Nephron (organoid): ENCODE data around the gene CSNK2B.
"Not testable (repeated sequence)": the region's sequence is repeated elsewhere in the genome, so short reads cannot be mapped to it uniquely, and the experiment has no call there.

Source experiments
- H3K27ac Mint-ChIP-seq, 3 experiments: 2 replicates each; pipeline ENCODE4 v1.8.0; 2020; ENCODE audit warnings: mixed read lengths in 3 of 3, mild to moderate bottlenecking in 2 of 3, moderate library complexity in 1 of 3
- H3K27me3 Mint-ChIP-seq: 2 replicates; pipeline ENCODE4 v1.8.0; 2021; ENCODE audit warnings: low read depth, mild to moderate bottlenecking, moderate library complexity, mixed read lengths
- H3K36me3 Mint-ChIP-seq: 2 replicates; pipeline ENCODE4 v1.8.0; 2020; ENCODE audit warnings: low read depth, mixed read lengths
- H3K4me1 Mint-ChIP-seq: 2 replicates; pipeline ENCODE4 v1.8.0; 2020; ENCODE audit warnings: mixed read lengths
- H3K4me3 Mint-ChIP-seq, 3 experiments: 2 replicates each; pipeline ENCODE4 v1.8.0; 2020; ENCODE audit warnings: mild to moderate bottlenecking in 3 of 3, mixed read lengths in 3 of 3, moderate library complexity in 2 of 3
- H3K9me3 Mint-ChIP-seq: 2 replicates; pipeline ENCODE4 v1.8.0; 2020; ENCODE audit warnings: mixed read lengths
- TF ChIP-seq, protein P1 (sequence below), 3 experiments: fragments of 200-600 bp; sonication (generic); IDR thresholded peaks; one replicate each; pipeline ENCODE4 v1.5.0; 2021; ENCODE audit warnings: antibody characterized with exemption in 3 of 3; ENCODE audit not compliant: unreplicated experiment in 3 of 3

The CSNK2B gene

DNA sequence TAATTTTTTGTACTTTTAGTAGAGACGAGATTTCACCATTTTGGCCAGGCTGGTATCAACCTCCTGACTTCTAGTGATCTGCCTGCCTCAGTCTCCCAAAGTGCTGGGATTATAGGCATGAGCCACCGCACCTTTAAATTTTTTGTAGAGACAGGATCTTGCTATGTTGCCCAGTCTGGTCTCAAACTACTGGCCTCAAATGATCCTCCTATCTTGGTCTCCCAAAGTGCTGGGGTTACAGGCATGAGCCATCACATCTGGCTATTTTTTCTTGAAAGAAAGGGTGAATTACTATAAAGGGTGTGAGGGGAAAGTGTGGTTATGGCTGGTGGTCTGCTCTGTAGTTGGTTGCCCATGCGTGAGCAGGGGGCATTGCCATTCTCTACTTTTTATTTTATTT, 42.3 kb downstream of the CSNK2B start:
- H3K27ac Mint-ChIP-seq = no peak overlapping the region
- H3K9me3 Mint-ChIP-seq = no peaks in the 10 kb centered on the region
- peaks cover 18% of the 10 kb centered on the region for H3K4me1 Mint-ChIP-seq
- TF ChIP-seq, protein P1, sequence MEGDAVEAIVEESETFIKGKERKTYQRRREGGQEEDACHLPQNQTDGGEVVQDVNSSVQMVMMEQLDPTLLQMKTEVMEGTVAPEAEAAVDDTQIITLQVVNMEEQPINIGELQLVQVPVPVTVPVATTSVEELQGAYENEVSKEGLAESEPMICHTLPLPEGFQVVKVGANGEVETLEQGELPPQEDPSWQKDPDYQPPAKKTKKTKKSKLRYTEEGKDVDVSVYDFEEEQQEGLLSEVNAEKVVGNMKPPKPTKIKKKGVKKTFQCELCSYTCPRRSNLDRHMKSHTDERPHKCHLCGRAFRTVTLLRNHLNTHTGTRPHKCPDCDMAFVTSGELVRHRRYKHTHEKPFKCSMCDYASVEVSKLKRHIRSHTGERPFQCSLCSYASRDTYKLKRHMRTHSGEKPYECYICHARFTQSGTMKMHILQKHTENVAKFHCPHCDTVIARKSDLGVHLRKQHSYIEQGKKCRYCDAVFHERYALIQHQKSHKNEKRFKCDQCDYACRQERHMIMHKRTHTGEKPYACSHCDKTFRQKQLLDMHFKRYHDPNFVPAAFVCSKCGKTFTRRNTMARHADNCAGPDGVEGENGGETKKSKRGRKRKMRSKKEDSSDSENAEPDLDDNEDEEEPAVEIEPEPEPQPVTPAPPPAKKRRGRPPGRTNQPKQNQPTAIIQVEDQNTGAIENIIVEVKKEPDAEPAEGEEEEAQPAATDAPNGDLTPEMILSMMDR (IDR thresholded peaks at IDR 0.05; ENCODE audit: unreplicated experiment in 3 of 3) = no peak
- peaks cover 8% of the 10 kb centered on the region for H3K27me3 Mint-ChIP-seq
- no peak overlapping the region for H3K4me3 Mint-ChIP-seq
- H3K36me3 Mint-ChIP-seq = no peaks in the 10 kb centered on the region

DNA sequence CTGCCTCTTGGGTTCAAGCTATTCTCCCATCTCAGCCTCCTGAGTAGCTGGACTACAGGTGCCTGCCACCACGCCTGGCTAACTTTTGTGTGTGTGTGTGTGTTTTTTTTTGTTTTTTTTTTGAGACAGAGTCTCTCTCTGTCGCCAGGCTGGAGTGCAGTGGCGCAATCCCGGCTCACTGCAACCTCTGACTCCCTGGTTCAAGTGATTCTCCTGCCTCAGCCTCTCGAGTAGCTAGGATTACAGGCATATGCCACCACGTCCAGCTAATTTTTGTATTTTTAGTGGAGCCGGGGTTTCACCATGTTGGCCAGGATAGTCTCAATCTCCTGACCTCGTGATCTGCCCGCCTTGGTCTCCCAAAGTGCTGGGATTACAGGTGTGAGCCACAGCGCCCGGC, 43.3 kb downstream of the CSNK2B start:
- H3K36me3 Mint-ChIP-seq, H3K9me3 Mint-ChIP-seq, H3K27me3 Mint-ChIP-seq: not testable (repeated sequence)

DNA sequence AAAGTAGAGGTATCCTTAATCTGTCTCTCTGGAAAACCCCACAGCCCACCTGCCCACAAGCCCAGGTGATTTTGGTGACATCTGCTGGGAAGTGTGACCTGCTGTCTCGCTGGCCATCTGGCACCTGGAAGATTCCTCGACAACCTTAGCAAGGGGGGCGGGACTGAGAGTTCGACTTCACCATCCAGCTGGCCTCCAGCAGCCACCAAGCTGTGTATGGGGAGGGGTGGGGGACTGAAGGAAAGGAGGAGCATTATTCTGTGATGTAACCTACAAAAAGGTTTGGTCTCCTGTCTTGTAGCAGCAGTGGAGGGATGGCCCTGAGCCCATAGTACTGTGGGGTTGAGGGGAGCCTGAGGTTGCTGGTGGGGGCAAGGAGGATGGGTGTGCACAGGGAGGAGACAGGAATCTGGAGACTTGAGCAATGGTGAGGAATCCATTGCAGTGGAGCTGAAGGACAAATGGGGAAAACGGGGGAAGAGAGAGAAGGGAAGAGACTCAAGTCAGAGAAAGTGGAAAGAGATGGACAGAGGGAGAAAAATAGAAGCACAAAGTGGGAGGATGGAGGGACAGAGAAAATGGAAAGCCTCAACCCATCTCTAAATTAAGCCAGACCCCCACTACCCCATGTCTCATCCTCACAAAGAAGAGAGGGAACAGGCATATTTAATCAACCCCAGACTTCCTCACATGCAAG, 44.8 kb downstream of the CSNK2B start:
- H3K9me3 Mint-ChIP-seq = no peaks in the 10 kb centered on the region
- no peak overlapping the region for H3K4me3 Mint-ChIP-seq
- no peak overlapping the region for H3K27ac Mint-ChIP-seq
- H3K4me1 Mint-ChIP-seq = peaks cover 34% of the 10 kb centered on the region
- TF ChIP-seq, protein P1 (IDR thresholded peaks at IDR 0.05; ENCODE audit: unreplicated experiment in 3 of 3) = no peak
- no peaks in the 10 kb centered on the region for H3K36me3 Mint-ChIP-seq
- peaks cover 8% of the 10 kb centered on the region for H3K27me3 Mint-ChIP-seq

More for the DNA sequence above, 43.3 kb downstream of the CSNK2B start:
- H3K27ac Mint-ChIP-seq, H3K4me3 Mint-ChIP-seq: not testable (repeated sequence)
- H3K4me1 Mint-ChIP-seq = peaks cover 22% of the 10 kb centered on the region

DNA sequence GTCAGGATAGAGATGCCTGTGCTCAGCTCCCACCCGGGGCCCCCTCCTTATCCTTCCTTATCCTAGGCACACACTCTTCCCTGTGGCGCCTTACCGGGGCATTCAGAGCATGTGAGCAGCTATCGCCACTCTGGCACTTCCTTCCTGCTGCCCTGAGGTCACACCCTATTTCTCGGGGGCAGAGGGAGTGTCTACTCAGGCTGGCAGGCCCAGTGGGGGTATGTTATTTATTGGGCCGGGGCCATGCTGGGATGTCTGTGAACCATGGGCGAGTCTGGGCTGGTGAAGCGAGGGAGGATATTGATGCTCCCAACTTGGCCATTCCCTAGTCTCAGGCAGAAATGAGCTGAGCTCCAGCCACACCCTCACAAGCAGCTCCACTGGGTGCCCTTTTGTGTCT, 45.4 kb downstream of the CSNK2B start:
- no peak overlapping the region for H3K4me3 Mint-ChIP-seq
- no peaks in the 10 kb centered on the region for H3K36me3 Mint-ChIP-seq
- H3K4me1 Mint-ChIP-seq = peaks cover 36% of the 10 kb centered on the region
- peak overlapping the region in 1 of 3 experiments; percentile 83 for H3K27ac Mint-ChIP-seq
- peaks cover 8% of the 10 kb centered on the region for H3K27me3 Mint-ChIP-seq
- TF ChIP-seq, protein P1 (IDR thresholded peaks at IDR 0.05; ENCODE audit: unreplicated experiment in 3 of 3) = no peak
- H3K9me3 Mint-ChIP-seq = no peaks in the 10 kb centered on the region

GRCh38 chr6:31712296-31712695, 46.4 kb downstream of the CSNK2B start:
- TF ChIP-seq, protein P1 (IDR thresholded peaks at IDR 0.05; ENCODE audit: unreplicated experiment in 3 of 3) = no peak
- peak overlapping the region; percentile 83 to 93 (median 86) for H3K27ac Mint-ChIP-seq
- H3K4me3 Mint-ChIP-seq = peak overlapping the region in 2 of 3 experiments; percentile 7 to 12
- H3K9me3 Mint-ChIP-seq = no peaks in the 10 kb centered on the region
- peaks cover 36% of the 10 kb centered on the region for H3K4me1 Mint-ChIP-seq
- peaks cover 5% of the 10 kb centered on the region for H3K27me3 Mint-ChIP-seq
- no peaks in the 10 kb centered on the region for H3K36me3 Mint-ChIP-seq

- Mint-ChIP-seq H3K4me3 (no peak overlapping the region), H3K27ac (peak overlapping the region; percentile 83 to 93 (median 92)), H3K27me3 (peaks cover 5% of the 10 kb centered on the region), H3K4me1 (peaks cover 36% of the 10 kb centered on the region), H3K9me3 (no peaks in the 10 kb centered on the region), H3K36me3 (no peaks in the 10 kb centered on the region)
- TF ChIP-seq, protein P1 (IDR thresholded peaks at IDR 0.05; ENCODE audit: unreplicated experiment in 3 of 3) = no peak
Observed at GRCh38 chr6:31713465-31713864, 47.6 kb downstream of the CSNK2B start.
